SK-N-SH (cell line): ENCODE data around the gene TCEAL9. TPM values are rescaled to one million over a fixed set of nuclear protein-coding genes. Genes with fewer than 3 reads are reported as not detected.
"Not testable (repeated sequence)": the region's sequence is repeated elsewhere in the genome, so short reads cannot be mapped to it uniquely, and the experiment has no call there.

ENCODE experiments used
- CTCF ChIA-PET: fragments of 300-600, 350-600 bp; formaldehyde crosslinking; extraction: SDS; loops from one replicate; lab custom pipeline; 2021; lab: Yijun Ruan, JAX
- POLR2A ChIA-PET: fragments of 350-600 bp; sonication (Branson Sonifier 250); formaldehyde crosslinking; extraction: SDS; loops from one replicate; lab custom pipeline; 2020; ENCODE audit warnings: antibody characterized with exemption, inconsistent platforms; lab: Yijun Ruan, JAX
- DNase-seq: peaks from one replicate; pipeline ENCODE4 v3.0.0; 2012
- H2AFZ ChIP-seq: fragments of 200-600 bp; sonication (generic); 2 replicates; pipeline ENCODE4 v1.8.1; 2016; ENCODE audit warnings: antibody characterized with exemption, mild to moderate bottlenecking, low read depth
- H3F3A ChIP-seq: fragments of 200-600 bp; sonication (generic); replicated peaks from 2 replicates; pipeline ENCODE3; 2016; ENCODE audit warnings: antibody characterized with exemption, mild to moderate bottlenecking; ENCODE audit not compliant: insufficient read depth
- H3K27ac ChIP-seq, 2 experiments: fragments of 200-500 bp in 1 of 2; fragments of 200-600 bp in 1 of 2; sonication (Bioruptor generic) in 1 of 2; sonication (generic), shearing (Covaris generic) in 1 of 2; 2 replicates each; pipeline versions ENCODE4 v1.5.1 to v1.6.1; 2014 to 2016; ENCODE audit warnings: low read depth in 2 of 2, inconsistent platforms in 1 of 2, low read length in 1 of 2, mild to moderate bottlenecking in 1 of 2, mixed read lengths in 1 of 2
- H3K27me3 ChIP-seq: fragments of 200-600 bp; sonication (generic), shearing (Covaris generic); 2 replicates; pipeline ENCODE4 v1.6.1; 2016; ENCODE audit warnings: mixed run types; ENCODE audit not compliant: insufficient read depth
- H3K36me3 ChIP-seq, 2 experiments: fragments of 200-500 bp in 1 of 2; fragments of 200-600 bp in 1 of 2; sonication (Bioruptor generic) in 1 of 2; sonication (generic) in 1 of 2; replicated peaks in 1 of 2; 2 replicates each; pipeline versions ENCODE3 to v1.5.1; 2014 to 2016; ENCODE audit warnings: low read length in 1 of 2, mild to moderate bottlenecking in 1 of 2; ENCODE audit not compliant: insufficient read depth in 2 of 2, control insufficient read depth in 1 of 2
- H3K4me1 ChIP-seq, 2 experiments: fragments of 200-500 bp in 1 of 2; fragments of 200-600 bp in 1 of 2; sonication (Bioruptor generic) in 1 of 2; sonication (generic), shearing (Covaris generic) in 1 of 2; 2 replicates each; pipeline versions ENCODE4 v1.5.1 to v1.6.1; 2014 to 2016; ENCODE audit warnings: low read depth in 1 of 2, low read length in 1 of 2, mixed run types in 1 of 2; ENCODE audit not compliant: insufficient read depth in 2 of 2, control insufficient read depth in 1 of 2
- H3K4me2 ChIP-seq: fragments of 200-600 bp; sonication (generic), shearing (Covaris generic); 2 replicates; pipeline ENCODE4 v1.6.1; 2017; ENCODE audit warnings: mixed run types
- H3K4me3 ChIP-seq, 2 experiments: fragments of 200-500 bp in 1 of 2; fragments of 200-600 bp in 1 of 2; sonication (Bioruptor generic) in 1 of 2; sonication (generic), shearing (Covaris generic) in 1 of 2; 2 replicates each; pipeline versions ENCODE4 v1.5.1 to v1.8.1; 2014 to 2016; ENCODE audit warnings: low read depth in 2 of 2, inconsistent platforms in 1 of 2, low read length in 1 of 2, mild to moderate bottlenecking in 1 of 2, mixed read lengths in 1 of 2, moderate library complexity in 1 of 2
- H3K79me2 ChIP-seq: fragments of 200-600 bp; sonication (generic); 2 replicates; pipeline ENCODE4 v1.8.1; 2017; ENCODE audit warnings: mild to moderate bottlenecking; ENCODE audit not compliant: insufficient read depth
- H3K9ac ChIP-seq: fragments of 200-600 bp; sonication (generic); 2 replicates; pipeline ENCODE4 v1.6.1; 2017; ENCODE audit warnings: mixed run types
- H3K9me2 ChIP-seq: fragments of 200-600 bp; sonication (generic); 2 replicates; pipeline ENCODE4 v1.6.1; 2017; ENCODE audit warnings: mixed run types
- H3K9me3 ChIP-seq: fragments of 200-600 bp; sonication (generic); 2 replicates; pipeline ENCODE4 v1.6.1; 2017; ENCODE audit warnings: mixed run types, mild to moderate bottlenecking, moderate library complexity
- H4K20me1 ChIP-seq: fragments of 200-600 bp; sonication (generic); 2 replicates; pipeline ENCODE4 v1.6.1; 2017; ENCODE audit warnings: mild to moderate bottlenecking, mixed run types; ENCODE audit not compliant: insufficient read depth
- CHD2 ChIP-seq: fragments of 150-350 bp; IDR thresholded peaks from 2 replicates; pipeline ENCODE4 v1.6.1; 2018; ENCODE audit warnings: low read length; ENCODE audit not compliant: partially characterized antibody
- ELF1 ChIP-seq: IDR thresholded peaks from 2 replicates; pipeline ENCODE4 v1.4.0; 2012
- JUND ChIP-seq: IDR thresholded peaks from 2 replicates; pipeline ENCODE4 v1.4.0; 2012
- MXI1 ChIP-seq: IDR thresholded peaks from 2 replicates; pipeline ENCODE4 v1.6.1; 2012; ENCODE audit warnings: mild to moderate bottlenecking, low read depth, low read length, improper control_type of control experiment
- POLR2AphosphoS5 ChIP-seq: IDR thresholded peaks from 2 replicates; pipeline ENCODE4 v1.6.1; 2012; ENCODE audit warnings: low read depth, low read length
- RFX5 ChIP-seq: IDR thresholded peaks from 2 replicates; pipeline ENCODE4 v1.6.1; 2012; ENCODE audit warnings: mild to moderate bottlenecking, improper control_type of control experiment, low read length
- SIN3A ChIP-seq: IDR thresholded peaks from 2 replicates; pipeline ENCODE4 v1.6.1; 2012; ENCODE audit warnings: low read depth, mild to moderate bottlenecking, low read length, moderate library complexity, borderline replicate concordance
- SMC3 ChIP-seq: IDR thresholded peaks from 2 replicates; pipeline ENCODE4 v1.6.1; 2012; ENCODE audit warnings: low read depth, low read length, improper control_type of control experiment
- YY1 ChIP-seq: IDR thresholded peaks from 2 replicates; pipeline ENCODE4 v1.4.0; 2012; ENCODE audit warnings: low read depth, mild to moderate bottlenecking
- WGBS: methylation state at CpG from one replicate; pipeline ENCODE4 v1.1.6; 2017; ENCODE audit warnings: low lambda C conversion rate; 5-methylcytosine and 5-hydroxymethylcytosine counted together
- polyA plus RNA-seq, 3 experiments: library from polyadenylated mRNA; depleted of rRNA; stranded (reverse); fragments of >200 nt; gene quantifications; 2 replicates each; pipeline ENCODE4 v1.2.3, GENCODE V29; 2012
- TF ChIP-seq, protein P1 (sequence below): IDR thresholded peaks from 2 replicates; pipeline ENCODE4 v1.6.1; 2012; ENCODE audit warnings: mild to moderate bottlenecking, low read depth, low read length, moderate library complexity
- TF ChIP-seq, protein P2 (sequence below): fragments of 150-350 bp; IDR thresholded peaks from 2 replicates; pipeline ENCODE4 v1.6.1; 2016; ENCODE audit warnings: mild to moderate bottlenecking, low read depth, low read length

The TCEAL9 gene
- polyA plus RNA-seq, 1 of the 3 experiments (the other 2 are of a cell fraction): 27.7 TPM

DNA sequence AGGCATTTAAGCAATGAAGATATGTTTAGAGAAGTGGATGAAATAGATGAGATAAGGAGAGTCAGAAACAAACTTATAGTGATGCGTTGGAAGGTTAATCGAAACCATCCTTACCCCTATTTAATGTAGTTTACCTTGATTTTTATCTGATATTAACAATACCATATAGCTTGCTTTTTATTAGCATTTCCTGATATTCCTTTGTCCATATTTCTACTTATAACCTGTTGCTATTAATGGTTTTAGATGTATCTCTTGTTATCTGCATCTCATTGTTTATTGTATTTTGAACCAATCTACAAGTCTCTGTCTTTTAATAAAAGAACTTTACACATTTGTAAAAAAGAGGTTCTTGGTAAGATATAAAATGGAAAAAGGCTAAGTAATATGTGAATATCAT, 1.6 kb downstream of the TCEAL9 start:
- 50% methylated on average over 2 of the region's 2 CpGs for WGBS
- no peaks in the 10 kb centered on the region for H3K9me2 ChIP-seq
- no peak overlapping the region for H2AFZ ChIP-seq
- peak overlapping the region; percentile 93; the same call in 1 of the 2 replicates for H3K9ac ChIP-seq
- H3K36me3 ChIP-seq: peaks cover 7 to 9% of the 10 kb centered on the region in 2 experiments
- peak overlapping the region; percentile 69 to 74 for H3K4me3 ChIP-seq
- DNase-seq: no peak
- H3K4me1 ChIP-seq: peaks cover 0 to 3% of the 10 kb centered on the region in 2 experiments; a peak in 2 of 4 replicates
- ChIA-PET POLR2A (no interaction called here), CTCF (no interaction called here)
- H4K20me1 ChIP-seq: no peaks in the 10 kb centered on the region
- peaks cover 26% of the 10 kb centered on the region for H3K79me2 ChIP-seq
- H3K27me3 ChIP-seq: no peaks in the 10 kb centered on the region
- H3K27ac ChIP-seq: no peak overlapping the region
- H3K4me2 ChIP-seq: peak overlapping the region; percentile 84
- no peaks in the 10 kb centered on the region for H3F3A ChIP-seq
- H3K9me3 ChIP-seq: no peaks in the 10 kb centered on the region
- no peak for TF ChIP-seq ELF1
- TF ChIP-seq SIN3A: no peak
- TF ChIP-seq SMC3: no peak
- TF ChIP-seq, protein P1, sequence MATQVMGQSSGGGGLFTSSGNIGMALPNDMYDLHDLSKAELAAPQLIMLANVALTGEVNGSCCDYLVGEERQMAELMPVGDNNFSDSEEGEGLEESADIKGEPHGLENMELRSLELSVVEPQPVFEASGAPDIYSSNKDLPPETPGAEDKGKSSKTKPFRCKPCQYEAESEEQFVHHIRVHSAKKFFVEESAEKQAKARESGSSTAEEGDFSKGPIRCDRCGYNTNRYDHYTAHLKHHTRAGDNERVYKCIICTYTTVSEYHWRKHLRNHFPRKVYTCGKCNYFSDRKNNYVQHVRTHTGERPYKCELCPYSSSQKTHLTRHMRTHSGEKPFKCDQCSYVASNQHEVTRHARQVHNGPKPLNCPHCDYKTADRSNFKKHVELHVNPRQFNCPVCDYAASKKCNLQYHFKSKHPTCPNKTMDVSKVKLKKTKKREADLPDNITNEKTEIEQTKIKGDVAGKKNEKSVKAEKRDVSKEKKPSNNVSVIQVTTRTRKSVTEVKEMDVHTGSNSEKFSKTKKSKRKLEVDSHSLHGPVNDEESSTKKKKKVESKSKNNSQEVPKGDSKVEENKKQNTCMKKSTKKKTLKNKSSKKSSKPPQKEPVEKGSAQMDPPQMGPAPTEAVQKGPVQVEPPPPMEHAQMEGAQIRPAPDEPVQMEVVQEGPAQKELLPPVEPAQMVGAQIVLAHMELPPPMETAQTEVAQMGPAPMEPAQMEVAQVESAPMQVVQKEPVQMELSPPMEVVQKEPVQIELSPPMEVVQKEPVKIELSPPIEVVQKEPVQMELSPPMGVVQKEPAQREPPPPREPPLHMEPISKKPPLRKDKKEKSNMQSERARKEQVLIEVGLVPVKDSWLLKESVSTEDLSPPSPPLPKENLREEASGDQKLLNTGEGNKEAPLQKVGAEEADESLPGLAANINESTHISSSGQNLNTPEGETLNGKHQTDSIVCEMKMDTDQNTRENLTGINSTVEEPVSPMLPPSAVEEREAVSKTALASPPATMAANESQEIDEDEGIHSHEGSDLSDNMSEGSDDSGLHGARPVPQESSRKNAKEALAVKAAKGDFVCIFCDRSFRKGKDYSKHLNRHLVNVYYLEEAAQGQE: no peak
- TF ChIP-seq JUND: no peak
- no peak for TF ChIP-seq RFX5
- TF ChIP-seq POLR2AphosphoS5: no peak
- TF ChIP-seq CHD2: no peak
- TF ChIP-seq MXI1: no peak
- no peak for TF ChIP-seq YY1
- TF ChIP-seq, protein P2, sequence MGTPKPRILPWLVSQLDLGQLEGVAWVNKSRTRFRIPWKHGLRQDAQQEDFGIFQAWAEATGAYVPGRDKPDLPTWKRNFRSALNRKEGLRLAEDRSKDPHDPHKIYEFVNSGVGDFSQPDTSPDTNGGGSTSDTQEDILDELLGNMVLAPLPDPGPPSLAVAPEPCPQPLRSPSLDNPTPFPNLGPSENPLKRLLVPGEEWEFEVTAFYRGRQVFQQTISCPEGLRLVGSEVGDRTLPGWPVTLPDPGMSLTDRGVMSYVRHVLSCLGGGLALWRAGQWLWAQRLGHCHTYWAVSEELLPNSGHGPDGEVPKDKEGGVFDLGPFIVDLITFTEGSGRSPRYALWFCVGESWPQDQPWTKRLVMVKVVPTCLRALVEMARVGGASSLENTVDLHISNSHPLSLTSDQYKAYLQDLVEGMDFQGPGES: no peak
- TF ChIP-seq, all 33 proteins: peak for 0

- CTCF ChIA-PET, H3K9me3 ChIP-seq, H3K4me2 ChIP-seq, H3K4me1 ChIP-seq, H3K9ac ChIP-seq, H3K27ac ChIP-seq, H2AFZ ChIP-seq, DNase-seq, H4K20me1 ChIP-seq, H3K9me2 ChIP-seq, H3K36me3 ChIP-seq, H3F3A ChIP-seq, H3K4me3 ChIP-seq, H3K27me3 ChIP-seq, POLR2A ChIA-PET: not testable (repeated sequence)
- peaks cover 26% of the 10 kb centered on the region for H3K79me2 ChIP-seq
- WGBS: 54% methylated on average over 3 of the region's 3 CpGs
Observed at GRCh38 chrX:103359605-103360004, 3.3 kb downstream of the TCEAL9 start.
